BLaER1 (cell line): ENCODE measurements around the gene AMIGO3.

Experiments
- H3K27ac ChIP-seq: shearing (Covaris generic); formaldehyde crosslinking; 2 replicates; pipeline ENCODE4 v1.8.1; 2022
- H3K27me3 ChIP-seq: shearing (Covaris generic); formaldehyde crosslinking; 2 replicates; pipeline ENCODE4 v1.8.1; 2022
- H3K36me3 ChIP-seq: shearing (Covaris generic); formaldehyde crosslinking; 2 replicates; pipeline ENCODE4 v1.8.1; 2022
- H3K4me1 ChIP-seq: shearing (Covaris generic); formaldehyde crosslinking; 2 replicates; pipeline ENCODE4 v1.8.1; 2022
- H3K4me2 ChIP-seq: shearing (Covaris generic); formaldehyde crosslinking; 2 replicates; pipeline ENCODE4 v1.8.1; 2022
- H3K4me3 ChIP-seq: shearing (Covaris generic); formaldehyde crosslinking; 2 replicates; pipeline ENCODE4 v1.8.1; 2022
- H3K9ac ChIP-seq: shearing (Covaris generic); formaldehyde crosslinking; 2 replicates; pipeline ENCODE4 v1.8.1; 2022
- H3K9me3 ChIP-seq: shearing (Covaris generic); formaldehyde crosslinking; 2 replicates; pipeline ENCODE4 v1.8.1; 2022
- H4K20me1 ChIP-seq: shearing (Covaris generic); formaldehyde crosslinking; 2 replicates; pipeline ENCODE4 v1.8.1; 2022
- Cebpa-rat ChIP-seq: shearing (Covaris generic); IDR thresholded peaks from 2 replicates; pipeline ENCODE4 v1.8.1; 2022

The AMIGO3 gene

DNA sequence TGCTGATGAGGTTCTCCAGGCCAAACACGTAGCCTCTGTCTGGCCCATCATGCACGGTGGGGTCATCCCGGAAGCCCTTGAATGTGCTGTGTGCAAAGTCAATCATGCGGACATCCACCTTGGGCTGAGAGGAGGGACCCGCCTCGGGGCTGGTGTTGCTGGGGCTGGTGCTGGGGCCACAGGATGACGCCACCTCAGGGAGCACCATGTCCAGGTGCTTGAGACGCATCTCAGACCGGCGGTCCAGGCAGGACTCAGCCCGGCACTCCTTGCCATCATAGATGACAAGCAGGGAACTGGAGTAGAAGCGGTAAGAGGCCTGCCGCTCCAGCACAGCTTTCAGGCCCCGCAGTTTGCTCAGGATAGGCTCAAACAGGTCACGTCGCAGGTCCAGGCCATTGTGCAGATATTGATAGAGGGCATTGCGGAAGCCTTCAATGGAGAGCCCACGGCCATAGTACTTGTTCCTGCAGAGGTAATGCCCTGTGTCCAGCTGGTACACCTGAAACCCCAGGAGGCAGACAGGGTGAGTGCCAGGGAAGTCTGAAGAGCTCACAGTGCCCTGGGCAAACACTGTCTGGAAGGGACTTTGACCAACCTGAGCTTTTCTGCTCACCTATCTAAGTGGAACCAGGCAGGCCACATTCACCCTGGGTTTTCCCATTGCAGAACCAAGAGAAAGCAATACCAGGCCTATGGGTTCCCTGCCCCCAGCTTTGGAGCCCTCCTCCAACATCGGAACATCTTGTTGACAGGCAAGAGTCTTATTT, 7.9 kb upstream of the AMIGO3 start:
- Histone ChIP-seq H3K9me3 (no peaks in the 10 kb centered on the region), H3K9ac (0 out of 2 replicates have a peak overlapping the region, but pooled peaks have one; percentile 10), H3K36me3 (peaks cover 81% of the 10 kb centered on the region), H3K4me2 (no peak overlapping the region), H4K20me1 (peaks cover 30% of the 10 kb centered on the region), H3K27ac (no peak overlapping the region), H3K4me1 (peaks cover 20% of the 10 kb centered on the region), H3K4me3 (no peak overlapping the region), H3K27me3 (no peaks in the 10 kb centered on the region)
- no peak for TF ChIP-seq Cebpa-rat

DNA sequence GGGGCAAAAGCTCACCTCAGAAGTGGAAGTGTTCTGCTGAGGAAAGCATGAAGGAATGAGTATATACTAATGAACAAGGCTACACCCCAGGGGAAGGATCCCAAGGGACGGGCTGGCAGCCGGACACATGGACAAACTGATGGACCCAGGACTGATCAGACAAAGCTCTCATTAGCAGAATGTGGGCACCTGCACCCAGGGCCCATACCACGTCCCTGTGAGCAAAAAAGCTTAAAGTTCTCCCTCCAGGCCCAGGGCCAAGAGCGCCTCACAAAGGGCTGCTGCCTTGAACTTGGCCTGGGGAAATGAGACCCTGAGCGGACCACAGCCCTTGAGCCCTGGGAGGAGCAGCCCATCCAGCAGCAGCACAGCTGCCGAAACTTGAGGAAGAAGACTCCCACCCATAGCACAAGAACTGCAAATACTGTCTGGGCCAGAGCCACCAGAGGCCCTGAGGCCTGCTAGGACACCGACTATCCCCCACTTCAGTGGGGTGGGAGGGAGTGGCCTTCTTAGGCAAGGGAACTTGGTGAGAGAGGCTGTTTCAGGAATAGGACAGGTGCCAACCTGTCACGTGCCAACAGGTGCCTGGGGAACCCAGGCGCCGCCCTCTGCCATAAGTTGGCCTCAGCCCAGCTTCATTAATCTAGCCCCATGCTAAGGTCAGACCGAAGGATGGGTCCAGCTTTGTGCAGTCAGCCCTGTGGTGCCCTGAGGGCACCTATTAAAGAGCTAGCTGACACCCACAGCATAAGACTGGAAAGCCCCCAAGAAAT, 6.6 kb upstream of the AMIGO3 start:
- Histone ChIP-seq H3K4me1 (peaks cover 23% of the 10 kb centered on the region), H3K4me3 (no peak overlapping the region), H3K9me3 (no peaks in the 10 kb centered on the region), H3K27ac (no peak overlapping the region), H4K20me1 (peaks cover 35% of the 10 kb centered on the region), H3K36me3 (peaks cover 81% of the 10 kb centered on the region), H3K9ac (0 out of 2 replicates have a peak overlapping the region, but pooled peaks have one; percentile 2), H3K4me2 (no peak overlapping the region), H3K27me3 (no peaks in the 10 kb centered on the region)
- TF ChIP-seq Cebpa-rat = no peak

DNA sequence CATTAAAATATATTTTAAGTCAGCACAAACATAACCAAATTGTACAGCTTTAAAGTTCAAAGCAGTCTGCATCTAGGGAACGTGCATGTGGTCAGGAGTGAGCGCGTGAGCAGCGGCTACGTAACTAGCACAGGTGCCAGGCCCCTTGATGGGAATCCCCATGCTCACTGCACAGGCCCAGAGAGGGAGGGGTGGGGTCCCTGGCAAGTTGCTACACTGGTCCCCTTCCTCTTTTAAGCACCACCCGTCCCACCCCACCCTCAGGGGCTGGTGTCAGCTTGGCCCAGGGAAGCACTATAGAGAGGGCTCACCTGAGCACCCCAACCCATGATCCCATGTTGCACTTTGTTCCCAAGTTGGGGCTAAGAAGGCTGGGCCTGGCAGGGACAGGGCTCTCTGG, 5.1 kb upstream of the AMIGO3 start:
- Histone ChIP-seq H3K27ac (peak overlapping the region; percentile 82), H3K36me3 (peaks cover 74% of the 10 kb centered on the region), H3K4me2 (peak overlapping the region; percentile 94), H3K9me3 (no peaks in the 10 kb centered on the region), H4K20me1 (peaks cover 35% of the 10 kb centered on the region), H3K4me1 (peaks cover 23% of the 10 kb centered on the region), H3K9ac (peak overlapping the region; percentile 91), H3K4me3 (peak overlapping the region; percentile 87), H3K27me3 (no peaks in the 10 kb centered on the region)
- TF ChIP-seq Cebpa-rat = no peak

DNA sequence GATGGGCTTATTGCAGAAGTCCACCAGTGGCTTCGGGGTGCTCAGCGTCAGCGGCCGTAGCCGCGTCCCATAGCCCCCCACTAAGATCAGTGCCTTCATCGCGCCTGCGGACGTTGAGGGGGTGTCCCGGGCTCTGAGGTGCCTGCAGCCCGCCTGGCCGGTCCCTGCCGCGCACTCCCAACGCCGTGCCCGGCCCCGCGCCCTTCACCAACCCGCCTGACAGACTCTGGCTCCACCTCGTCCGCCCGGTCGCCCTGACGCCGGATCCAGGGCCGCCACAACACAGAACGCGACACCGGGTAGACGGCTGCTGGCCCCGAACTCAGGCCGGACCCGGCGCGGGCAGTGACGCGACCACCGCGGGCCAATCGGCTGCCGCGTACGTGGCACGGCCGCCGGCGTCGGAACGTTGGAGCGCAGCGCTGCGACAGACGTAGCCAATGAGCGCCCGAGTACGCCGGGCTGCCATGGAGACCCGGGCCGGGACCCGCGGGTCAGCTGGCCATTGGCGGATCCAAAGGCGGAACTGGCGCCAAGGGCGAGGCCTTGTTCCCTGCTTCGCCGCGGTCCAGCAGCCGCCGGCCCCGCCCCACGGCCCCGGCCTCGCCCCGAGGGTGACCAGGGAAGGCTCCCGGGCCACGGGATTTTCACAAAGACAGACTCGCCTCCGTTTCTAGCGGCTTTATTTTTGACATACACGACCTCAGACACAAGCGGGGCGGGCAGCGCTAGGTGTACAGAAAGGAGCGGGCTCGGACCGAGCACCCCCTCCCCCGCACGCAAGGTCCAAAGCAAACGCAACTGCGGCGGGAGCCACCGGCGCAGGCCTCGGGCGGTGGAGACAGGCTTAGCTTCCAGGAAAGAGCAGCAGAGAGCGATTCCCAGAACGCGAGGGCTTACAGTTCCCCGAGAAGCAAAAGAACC, 4.4 kb upstream of the AMIGO3 start, which contains the start of gene GMPPB:
Gene GMPPB (minus strand): TSS at position 324 of the 924 bp plus-strand sequence. CDS start 225 bp downstream, at position 99.
- no peaks in the 10 kb centered on the region for H3K27me3 ChIP-seq
- H4K20me1 ChIP-seq = peaks cover 37% of the 10 kb centered on the region
- peak within 1 kb of the TSS; percentile 91 for H3K9ac ChIP-seq
- peak within 1 kb of the TSS; percentile 87 for H3K4me3 ChIP-seq
- peaks cover 67% of the 10 kb centered on the region for H3K36me3 ChIP-seq
- H3K27ac ChIP-seq = peak within 1 kb of the TSS; percentile 87
- TF ChIP-seq Cebpa-rat = no peak
- H3K9me3 ChIP-seq = no peaks in the 10 kb centered on the region
- H3K4me1 ChIP-seq = peaks cover 26% of the 10 kb centered on the region
- H3K4me2 ChIP-seq = peak within 1 kb of the TSS; percentile 96

DNA sequence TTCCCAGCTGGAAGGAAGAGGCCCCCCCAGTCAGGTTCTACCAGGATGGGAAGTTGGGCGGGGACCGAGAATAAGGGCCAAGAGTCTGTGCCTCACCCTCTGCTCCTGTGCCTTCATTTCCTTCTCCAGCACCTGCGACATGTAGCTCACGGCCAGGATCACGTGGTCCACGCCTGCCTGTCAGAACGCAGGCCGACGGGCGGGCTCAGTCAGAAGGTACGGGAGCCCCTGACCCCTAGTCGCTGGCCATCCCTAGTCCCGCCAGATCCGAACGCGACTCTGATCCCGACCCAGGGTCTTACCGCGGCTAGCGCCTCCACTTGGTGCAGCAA, 3.8 kb upstream of the AMIGO3 start:
- Histone ChIP-seq H3K4me2 (peak overlapping the region; percentile 96), H3K4me3 (peak overlapping the region; percentile 87), H4K20me1 (peaks cover 43% of the 10 kb centered on the region), H3K27me3 (no peaks in the 10 kb centered on the region), H3K9me3 (no peaks in the 10 kb centered on the region), H3K27ac (peak overlapping the region; percentile 87), H3K9ac (peak overlapping the region; percentile 91), H3K4me1 (peaks cover 33% of the 10 kb centered on the region), H3K36me3 (peaks cover 64% of the 10 kb centered on the region)
- TF ChIP-seq Cebpa-rat = no peak

DNA sequence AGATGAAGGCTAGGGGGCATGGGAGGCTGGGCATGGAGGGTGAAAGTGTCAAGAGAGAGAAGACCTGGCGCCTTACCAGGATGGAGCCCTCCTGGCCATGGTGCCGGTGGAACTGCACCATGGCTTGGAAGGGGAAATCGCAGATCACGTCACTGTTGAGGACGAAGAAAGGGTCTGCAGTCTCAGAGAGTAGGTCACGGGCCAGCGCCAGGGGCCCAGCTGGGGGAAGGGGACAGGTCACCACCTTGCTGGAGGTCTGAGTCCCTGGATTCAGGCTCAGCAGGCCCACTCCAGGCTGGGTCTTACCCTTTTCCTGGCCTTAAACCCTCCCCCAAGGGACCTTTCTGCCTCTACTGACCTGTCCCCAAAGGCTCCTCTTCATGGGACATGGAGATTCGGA, 3.4 kb upstream of the AMIGO3 start:
- Histone ChIP-seq H3K4me2 (peak overlapping the region; percentile 96), H3K9ac (peak overlapping the region; percentile 91), H3K4me1 (peaks cover 36% of the 10 kb centered on the region), H3K36me3 (peaks cover 64% of the 10 kb centered on the region), H3K27me3 (no peaks in the 10 kb centered on the region), H3K9me3 (no peaks in the 10 kb centered on the region), H3K4me3 (peak overlapping the region; percentile 87), H3K27ac (peak overlapping the region; percentile 87), H4K20me1 (peaks cover 45% of the 10 kb centered on the region)
- TF ChIP-seq Cebpa-rat = no peak

DNA sequence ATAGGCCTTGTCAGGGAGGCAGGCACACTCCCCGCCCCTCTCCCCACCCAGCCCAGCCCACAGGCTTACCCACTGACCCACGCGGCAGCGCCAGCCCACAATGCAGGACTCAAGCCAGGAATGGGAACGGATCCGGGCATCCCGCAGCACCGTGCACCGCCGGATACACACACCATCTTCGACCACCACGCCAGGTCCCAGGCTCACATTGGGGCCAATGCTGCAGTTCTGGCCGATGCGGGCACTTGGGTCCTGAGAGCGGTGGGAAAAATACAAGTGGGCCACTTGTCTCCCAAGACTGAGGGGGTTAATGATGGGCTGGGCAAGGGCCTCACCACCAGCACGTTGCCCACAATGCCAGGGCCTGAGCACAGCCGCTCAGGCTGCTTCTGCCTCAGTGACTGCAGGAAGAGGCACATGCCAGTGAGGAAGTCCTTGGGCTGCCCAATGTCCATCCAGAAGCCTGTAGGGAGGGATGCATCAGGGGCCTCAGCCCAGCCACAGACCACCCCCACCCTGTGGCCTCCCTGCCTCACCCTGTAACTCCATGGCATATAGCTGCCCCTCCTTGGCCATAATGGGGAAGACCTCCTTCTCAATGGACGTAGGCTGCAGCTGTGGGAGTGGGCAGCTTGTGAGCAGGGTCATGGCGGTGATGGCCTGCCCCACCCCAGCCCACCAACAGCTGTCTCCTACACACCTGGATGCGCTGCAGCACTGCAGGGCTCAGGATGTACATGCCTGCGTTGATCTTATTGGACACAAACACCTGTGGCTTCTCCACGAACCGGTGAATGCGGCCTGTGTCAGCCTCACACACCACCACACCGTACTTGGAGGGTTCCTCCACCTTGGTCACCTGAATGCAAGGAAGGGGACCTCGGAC, 2.7 kb upstream of the AMIGO3 start:
- Histone ChIP-seq H3K9me3 (no peaks in the 10 kb centered on the region), H3K4me2 (peak overlapping the region; percentile 96), H3K27me3 (no peaks in the 10 kb centered on the region), H3K4me1 (peaks cover 44% of the 10 kb centered on the region), H3K27ac (no peak overlapping the region), H3K36me3 (peaks cover 57% of the 10 kb centered on the region), H3K9ac (peak overlapping the region; percentile 91; the same call in 1 of the 2 replicates), H3K4me3 (peak overlapping the region; percentile 87; the same call in 1 of the 2 replicates), H4K20me1 (peaks cover 44% of the 10 kb centered on the region)
- no peak for TF ChIP-seq Cebpa-rat

DNA sequence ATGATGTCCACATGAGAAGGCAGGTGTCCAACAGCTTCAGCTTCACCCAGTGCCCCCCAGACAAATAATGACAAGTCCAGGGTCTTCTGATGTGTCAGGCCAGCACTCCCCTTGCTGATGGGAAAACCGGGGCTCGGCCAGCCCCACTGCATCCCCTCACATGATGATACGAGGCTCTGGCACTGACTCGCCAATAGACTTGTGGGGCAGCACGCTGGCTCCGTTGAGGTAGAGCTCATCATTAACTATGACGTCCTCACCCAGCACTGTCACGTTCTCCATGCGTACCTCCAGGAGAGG, 2.1 kb upstream of the AMIGO3 start:
- no peak overlapping the region for H3K4me2 ChIP-seq
- no peak overlapping the region for H3K9ac ChIP-seq
- TF ChIP-seq Cebpa-rat = no peak
- H3K4me3 ChIP-seq = no peak overlapping the region
- peaks cover 43% of the 10 kb centered on the region for H4K20me1 ChIP-seq
- H3K4me1 ChIP-seq = peaks cover 50% of the 10 kb centered on the region
- no peaks in the 10 kb centered on the region for H3K27me3 ChIP-seq
- H3K27ac ChIP-seq = no peak overlapping the region
- H3K36me3 ChIP-seq = peaks cover 55% of the 10 kb centered on the region
- H3K9me3 ChIP-seq = no peaks in the 10 kb centered on the region
